DOHH2 (cell line): Measurements from ENCODE around the gene SLC25A23.

Experiments
- EZH2phosphoT487 ChIP-seq: fragments of 200-600 bp; sonication (generic); IDR thresholded peaks from 2 replicates; pipeline ENCODE4 v1.6.1; 2017; ENCODE audit warnings: borderline replicate concordance, mild to moderate bottlenecking, antibody characterized with exemption, low read length, moderate library complexity, mixed read lengths
- TF ChIP-seq, protein P1 (sequence below): fragments of 200-600 bp; sonication (generic); IDR thresholded peaks from one replicate; pipeline ENCODE4 v1.5.1; 2014; ENCODE audit warnings: antibody characterized with exemption, mild to moderate bottlenecking, low read depth, low read length; ENCODE audit not compliant: poor library complexity, severe bottlenecking

DNA sequence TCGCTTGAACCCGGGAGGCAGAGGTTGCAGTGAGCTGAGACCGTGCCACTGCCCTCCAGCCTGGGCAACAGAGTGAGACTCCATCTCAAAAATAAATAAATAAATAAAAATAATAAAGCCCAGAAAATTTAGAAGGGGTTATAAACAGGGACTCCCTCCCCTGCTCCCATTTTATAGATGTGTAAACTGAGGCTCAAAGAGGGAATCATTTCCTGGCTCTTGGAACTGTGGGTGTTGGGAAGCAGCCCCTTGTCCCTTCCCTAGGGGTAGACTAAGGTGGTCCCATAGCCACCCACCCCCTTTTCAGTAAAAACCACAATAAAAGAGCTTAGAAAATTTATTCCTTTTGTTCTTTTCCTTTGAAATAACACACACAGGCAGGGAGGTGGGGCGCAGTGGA lies 19.8 kb downstream of the SLC25A23 start:
- TF ChIP-seq, protein P1, sequence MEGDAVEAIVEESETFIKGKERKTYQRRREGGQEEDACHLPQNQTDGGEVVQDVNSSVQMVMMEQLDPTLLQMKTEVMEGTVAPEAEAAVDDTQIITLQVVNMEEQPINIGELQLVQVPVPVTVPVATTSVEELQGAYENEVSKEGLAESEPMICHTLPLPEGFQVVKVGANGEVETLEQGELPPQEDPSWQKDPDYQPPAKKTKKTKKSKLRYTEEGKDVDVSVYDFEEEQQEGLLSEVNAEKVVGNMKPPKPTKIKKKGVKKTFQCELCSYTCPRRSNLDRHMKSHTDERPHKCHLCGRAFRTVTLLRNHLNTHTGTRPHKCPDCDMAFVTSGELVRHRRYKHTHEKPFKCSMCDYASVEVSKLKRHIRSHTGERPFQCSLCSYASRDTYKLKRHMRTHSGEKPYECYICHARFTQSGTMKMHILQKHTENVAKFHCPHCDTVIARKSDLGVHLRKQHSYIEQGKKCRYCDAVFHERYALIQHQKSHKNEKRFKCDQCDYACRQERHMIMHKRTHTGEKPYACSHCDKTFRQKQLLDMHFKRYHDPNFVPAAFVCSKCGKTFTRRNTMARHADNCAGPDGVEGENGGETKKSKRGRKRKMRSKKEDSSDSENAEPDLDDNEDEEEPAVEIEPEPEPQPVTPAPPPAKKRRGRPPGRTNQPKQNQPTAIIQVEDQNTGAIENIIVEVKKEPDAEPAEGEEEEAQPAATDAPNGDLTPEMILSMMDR, result no peak
- no peak for TF ChIP-seq EZH2phosphoT487
